ENCODE results near the gene NANOGP8. TPM values are rescaled to one million over a fixed set of nuclear protein-coding genes. Genes with fewer than 3 reads are reported as not detected.

NANOGP8 gene
- total RNA-seq, 3 donors from 2014 or later: 1.1 to 1.8 TPM; not detected in 1

DNA sequence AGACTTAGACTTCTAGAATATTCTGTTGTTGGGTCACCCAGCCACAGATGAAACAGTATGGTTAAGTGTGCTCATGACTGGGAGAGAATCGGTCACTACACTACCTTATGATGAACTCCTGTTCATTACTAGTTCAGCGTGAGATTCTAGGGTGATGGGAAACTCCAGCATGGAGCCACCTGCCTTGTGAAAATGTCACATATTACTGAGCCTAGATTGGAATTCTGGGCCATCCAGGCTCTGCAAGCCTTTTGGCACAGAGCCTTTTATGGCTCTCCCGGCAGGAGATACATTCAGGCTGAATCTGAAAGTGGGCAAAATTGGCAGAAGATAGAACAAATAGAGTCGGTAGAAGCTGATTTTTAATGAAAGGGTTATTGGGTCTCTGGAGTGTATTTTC is 19.0 kb downstream of the NANOGP8 start:
- no peak for ATAC-seq

GRCh38 chr15:35064576-35065190 is 20.4 kb downstream of the NANOGP8 start:
- no peaks in the 10 kb centered on the region for H3K36me3 ChIP-seq (ENCODE audit: low read depth)
- H3K4me3 ChIP-seq: no peak overlapping the region
- TF ChIP-seq, protein P1, sequence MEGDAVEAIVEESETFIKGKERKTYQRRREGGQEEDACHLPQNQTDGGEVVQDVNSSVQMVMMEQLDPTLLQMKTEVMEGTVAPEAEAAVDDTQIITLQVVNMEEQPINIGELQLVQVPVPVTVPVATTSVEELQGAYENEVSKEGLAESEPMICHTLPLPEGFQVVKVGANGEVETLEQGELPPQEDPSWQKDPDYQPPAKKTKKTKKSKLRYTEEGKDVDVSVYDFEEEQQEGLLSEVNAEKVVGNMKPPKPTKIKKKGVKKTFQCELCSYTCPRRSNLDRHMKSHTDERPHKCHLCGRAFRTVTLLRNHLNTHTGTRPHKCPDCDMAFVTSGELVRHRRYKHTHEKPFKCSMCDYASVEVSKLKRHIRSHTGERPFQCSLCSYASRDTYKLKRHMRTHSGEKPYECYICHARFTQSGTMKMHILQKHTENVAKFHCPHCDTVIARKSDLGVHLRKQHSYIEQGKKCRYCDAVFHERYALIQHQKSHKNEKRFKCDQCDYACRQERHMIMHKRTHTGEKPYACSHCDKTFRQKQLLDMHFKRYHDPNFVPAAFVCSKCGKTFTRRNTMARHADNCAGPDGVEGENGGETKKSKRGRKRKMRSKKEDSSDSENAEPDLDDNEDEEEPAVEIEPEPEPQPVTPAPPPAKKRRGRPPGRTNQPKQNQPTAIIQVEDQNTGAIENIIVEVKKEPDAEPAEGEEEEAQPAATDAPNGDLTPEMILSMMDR (IDR thresholded peaks at IDR 0.05): no peak
- no peaks in the 10 kb centered on the region for H3K4me1 ChIP-seq (ENCODE audit: low read depth)
- ATAC-seq: no peak
- intact Hi-C loops (cut with DNase I, micrococcal nuclease): no loop called here
- no peak for DNase-seq
- no peaks in the 10 kb centered on the region for H3K9me3 ChIP-seq

More for the DNA sequence above, 19.0 kb downstream of the NANOGP8 start:
- Histone ChIP-seq H3K4me3 (no peak overlapping the region), H3K9me3 (no peaks in the 10 kb centered on the region), H3K4me1 (ENCODE audit: low read depth) (no peaks in the 10 kb centered on the region), H3K36me3 (ENCODE audit: low read depth) (no peaks in the 10 kb centered on the region)
- TF ChIP-seq, protein P1 (IDR thresholded peaks at IDR 0.05): no peak
- no peak for DNase-seq
- intact Hi-C loops (cut with DNase I, micrococcal nuclease): no loop called here

GRCh38 chr15:35062738-35063099 is 22.4 kb downstream of the NANOGP8 start:
- no peaks in the 10 kb centered on the region for H3K36me3 ChIP-seq (ENCODE audit: low read depth)
- H3K9me3 ChIP-seq: no peaks in the 10 kb centered on the region
- no peaks in the 10 kb centered on the region for H3K4me1 ChIP-seq (ENCODE audit: low read depth)
- intact Hi-C loops (cut with DNase I, micrococcal nuclease): no loop called here
- DNase-seq (no peak), ATAC-seq (no peak)
- TF ChIP-seq, protein P1 (IDR thresholded peaks at IDR 0.05): no peak
- no peak overlapping the region for H3K4me3 ChIP-seq

DNA sequence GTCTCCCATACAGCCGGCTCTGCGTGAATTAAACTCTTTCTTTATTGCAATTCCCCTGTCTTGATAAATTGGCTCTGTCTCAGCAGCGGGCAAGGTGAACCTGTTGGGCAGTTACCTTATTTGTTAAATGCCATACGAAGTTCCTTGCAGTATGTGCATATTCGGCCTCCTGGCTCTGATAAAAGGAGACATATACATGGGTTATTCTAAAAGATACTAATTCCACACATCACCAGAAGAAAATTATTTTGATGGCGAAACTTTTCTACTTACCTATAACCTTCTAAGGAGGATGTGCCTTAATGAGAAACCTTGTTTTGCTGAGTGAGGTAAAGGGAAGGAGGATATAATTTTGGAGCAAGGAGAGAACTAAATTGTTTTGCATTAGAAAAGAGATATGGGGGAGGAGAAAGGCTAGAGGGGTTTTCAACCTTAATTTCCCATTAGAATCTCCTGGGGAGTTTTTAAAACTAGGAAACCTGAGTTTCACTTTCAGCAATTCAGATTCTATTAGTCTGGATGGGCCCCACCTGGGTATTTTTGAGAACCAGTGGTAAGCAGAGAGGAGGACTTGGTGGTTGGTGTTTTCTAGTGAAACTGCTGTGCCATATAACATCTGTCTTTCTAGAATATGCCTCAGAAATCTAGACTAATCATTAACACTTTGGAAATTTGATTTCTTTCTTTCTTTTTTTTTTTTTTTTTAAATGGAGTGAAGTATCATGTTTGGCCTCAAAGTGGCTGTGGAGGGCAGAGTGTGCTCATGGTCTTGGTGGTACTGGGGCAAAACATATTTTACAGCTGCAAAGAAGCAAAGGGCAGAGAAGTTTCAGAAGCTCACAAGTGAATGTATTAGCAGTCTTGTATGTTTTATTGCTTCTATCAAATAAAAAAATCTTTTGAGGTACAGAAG is 23.0 kb downstream of the NANOGP8 start:
- ATAC-seq: no peak

GRCh38 chr15:35061161-35061824 is 23.8 kb downstream of the NANOGP8 start:
- intact Hi-C loops (cut with DNase I, micrococcal nuclease): no loop called here
- no peaks in the 10 kb centered on the region for H3K9me3 ChIP-seq
- ATAC-seq (no peak), DNase-seq (no peak)
- no peaks in the 10 kb centered on the region for H3K4me1 ChIP-seq (ENCODE audit: low read depth)
- H3K36me3 ChIP-seq (ENCODE audit: low read depth): no peaks in the 10 kb centered on the region
- TF ChIP-seq, protein P1 (IDR thresholded peaks at IDR 0.05): no peak
- no peak overlapping the region for H3K4me3 ChIP-seq

More for the DNA sequence above, 23.0 kb downstream of the NANOGP8 start:
- Histone ChIP-seq H3K9me3 (no peaks in the 10 kb centered on the region), H3K4me1 (ENCODE audit: low read depth) (no peaks in the 10 kb centered on the region), H3K36me3 (ENCODE audit: low read depth) (no peaks in the 10 kb centered on the region), H3K4me3 (no peak overlapping the region)
- intact Hi-C loops (cut with DNase I, micrococcal nuclease): no loop called here
- DNase-seq: no peak
- TF ChIP-seq, protein P1 (IDR thresholded peaks at IDR 0.05): no peak
